Lung (tissue), 12 donors: ENCODE results near the gene GEMIN5. TPM values are rescaled to one million over a fixed set of nuclear protein-coding genes. Genes with fewer than 3 reads are reported as not detected.

Experiments used
- ATAC-seq: fragments of 200-7000 bp; cut with Tn5 transposase; one replicate; pipeline ENCODE4 v1.9.1; 2020; ENCODE audit warnings: moderate number of reproducible peaks; ENCODE audit not compliant: insufficient read depth, low FRiP score
- DNase-seq, 3 donors: peaks; one replicate each; pipeline ENCODE4 v3.0.0-alpha.2; 2013 to 2017
- H3K27ac ChIP-seq, 2 donors: one replicate each; pipeline ENCODE4 v1.5.1; 2013; ENCODE audit warnings: mild to moderate bottlenecking in 2 of 2, moderate library complexity in 2 of 2, control low read depth in 1 of 2, inconsistent platforms in 1 of 2, low read depth in 1 of 2, low read length in 1 of 2
- H3K27me3 ChIP-seq, 3 donors: one replicate each; pipeline ENCODE4 v1.5.1; 2013; ENCODE audit warnings: low read length in 2 of 3; ENCODE audit not compliant: control insufficient read depth in 3 of 3, insufficient read depth in 3 of 3
- H3K36me3 ChIP-seq, 4 donors: one replicate each; pipeline ENCODE4 v1.5.1; 2013; ENCODE audit warnings: low read length in 4 of 4, mild to moderate bottlenecking in 1 of 4, moderate library complexity in 1 of 4; ENCODE audit not compliant: control insufficient read depth in 4 of 4, insufficient read depth in 4 of 4
- H3K4me1 ChIP-seq, 5 donors: one replicate each; pipeline ENCODE4 v1.5.1; 2013; ENCODE audit warnings: low read length in 5 of 5, mild to moderate bottlenecking in 2 of 5, moderate library complexity in 1 of 5; ENCODE audit not compliant: control insufficient read depth in 5 of 5, insufficient read depth in 5 of 5
- H3K4me3 ChIP-seq: one replicate; pipeline ENCODE4 v1.5.1; 2013; ENCODE audit warnings: mild to moderate bottlenecking, control low read depth, moderate library complexity
- H3K9ac ChIP-seq, 2 donors: one replicate each; pipeline ENCODE4 v1.5.1; 2013; ENCODE audit warnings: low read length in 2 of 2, control low read depth in 1 of 2; ENCODE audit not compliant: insufficient read depth in 1 of 2
- H3K9me3 ChIP-seq, 4 donors: one replicate each; pipeline ENCODE4 v1.5.1; 2013; ENCODE audit warnings: low read length in 3 of 4, mild to moderate bottlenecking in 1 of 4, moderate library complexity in 1 of 4; ENCODE audit not compliant: control insufficient read depth in 4 of 4, insufficient read depth in 3 of 4
- WGBS, 2 donors: extraction: QIAGEN DNeasy Blood & Tissue Kit; methylation state at CpG; one replicate each; pipeline ENCODE4 v1.1.7; 2013; 5-methylcytosine and 5-hydroxymethylcytosine counted together
- polyA plus RNA-seq, 2 donors: library from polyadenylated mRNA; stranded (reverse); fragments of 200-250 nt; gene quantifications; one replicate each; pipeline ENCODE4 v1.2.1, GENCODE V29; 2013
- total RNA-seq, 2 donors: library from RNA; depleted of rRNA in 1 of 2; stranded (reverse); fragments of >200 nt in 1 of 2; gene quantifications; one replicate each; pipeline ENCODE4 v1.2.1, GENCODE V29; 2014 to 2021
- TF ChIP-seq, protein P1 (sequence below): IDR thresholded peaks from 2 replicates; pipeline ENCODE4 v1.5.1; 2012; ENCODE audit warnings: mild to moderate bottlenecking; ENCODE audit errors: control extremely low read depth, extremely low read depth
- donor health status: control.
- donor health status: control.
- donor health status: Bipolar disorder and iron deficiency.
- donor health status: healthy.
- donor health status: DM: yes; HTN: yes; CAD: no.

GEMIN5 gene
- total and polyA plus RNA-seq, 4 donors, result 2.8 to 18.3 (median 10.8) TPM

DNA sequence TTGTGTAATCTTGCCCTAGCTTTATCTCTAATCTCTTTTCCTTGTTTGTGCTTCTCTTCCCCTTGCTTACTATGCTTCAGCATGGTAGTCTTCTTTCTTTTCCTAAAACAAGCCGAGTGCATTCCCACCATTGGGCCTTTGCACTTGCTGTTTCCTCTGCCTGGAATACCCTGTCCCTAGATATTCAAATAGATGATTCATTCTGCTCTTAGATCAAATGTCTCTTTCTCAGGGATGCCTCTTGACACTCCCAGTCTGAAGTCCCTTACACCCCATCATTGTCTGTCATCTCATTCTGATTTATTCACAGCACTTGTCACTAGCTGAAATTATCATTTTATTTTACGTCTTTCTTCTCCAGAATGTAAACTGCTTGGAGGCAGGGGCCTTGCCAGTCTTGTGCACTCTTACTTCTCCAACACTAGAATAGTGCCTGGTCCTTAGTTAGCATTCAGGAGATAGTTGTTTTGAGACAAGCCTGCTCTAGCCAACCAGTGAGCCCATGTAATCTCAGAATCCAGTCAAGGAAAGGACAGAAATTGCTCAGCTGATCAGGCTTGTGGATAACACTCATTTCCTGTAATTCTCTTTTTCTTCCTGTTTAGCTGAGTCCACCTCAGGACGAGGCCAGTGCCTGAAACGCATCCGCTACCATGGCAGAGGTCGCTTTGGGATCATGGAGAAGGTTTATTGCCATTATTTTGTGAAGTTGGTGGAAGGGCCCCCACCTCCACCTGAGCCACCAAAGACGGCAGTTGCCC, 28.2 kb upstream of the GEMIN5 start:
- no peak for ATAC-seq
- peaks cover 4 to 40% (median 7%) of the 10 kb centered on the region in 4 donors for H3K36me3 ChIP-seq
- no peak overlapping the region for H3K4me3 ChIP-seq
- H3K27me3 ChIP-seq, result no peaks in the 10 kb centered on the region
- H3K9me3 ChIP-seq, result no peaks in the 10 kb centered on the region
- peaks cover 0 to 11% (median 0%) of the 10 kb centered on the region in 5 donors for H3K4me1 ChIP-seq
- peak in 2 of 3 donors; percentile 21 to 44 for DNase-seq
- H3K27ac ChIP-seq, result peak overlapping the region; percentile 11 to 37
- TF ChIP-seq, protein P1, sequence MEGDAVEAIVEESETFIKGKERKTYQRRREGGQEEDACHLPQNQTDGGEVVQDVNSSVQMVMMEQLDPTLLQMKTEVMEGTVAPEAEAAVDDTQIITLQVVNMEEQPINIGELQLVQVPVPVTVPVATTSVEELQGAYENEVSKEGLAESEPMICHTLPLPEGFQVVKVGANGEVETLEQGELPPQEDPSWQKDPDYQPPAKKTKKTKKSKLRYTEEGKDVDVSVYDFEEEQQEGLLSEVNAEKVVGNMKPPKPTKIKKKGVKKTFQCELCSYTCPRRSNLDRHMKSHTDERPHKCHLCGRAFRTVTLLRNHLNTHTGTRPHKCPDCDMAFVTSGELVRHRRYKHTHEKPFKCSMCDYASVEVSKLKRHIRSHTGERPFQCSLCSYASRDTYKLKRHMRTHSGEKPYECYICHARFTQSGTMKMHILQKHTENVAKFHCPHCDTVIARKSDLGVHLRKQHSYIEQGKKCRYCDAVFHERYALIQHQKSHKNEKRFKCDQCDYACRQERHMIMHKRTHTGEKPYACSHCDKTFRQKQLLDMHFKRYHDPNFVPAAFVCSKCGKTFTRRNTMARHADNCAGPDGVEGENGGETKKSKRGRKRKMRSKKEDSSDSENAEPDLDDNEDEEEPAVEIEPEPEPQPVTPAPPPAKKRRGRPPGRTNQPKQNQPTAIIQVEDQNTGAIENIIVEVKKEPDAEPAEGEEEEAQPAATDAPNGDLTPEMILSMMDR, result no peak
- H3K9ac ChIP-seq, result no peak overlapping the region
- WGBS, 2 donors, result 69 to 79% methylated on average over 7 of the region's 7 CpGs

DNA sequence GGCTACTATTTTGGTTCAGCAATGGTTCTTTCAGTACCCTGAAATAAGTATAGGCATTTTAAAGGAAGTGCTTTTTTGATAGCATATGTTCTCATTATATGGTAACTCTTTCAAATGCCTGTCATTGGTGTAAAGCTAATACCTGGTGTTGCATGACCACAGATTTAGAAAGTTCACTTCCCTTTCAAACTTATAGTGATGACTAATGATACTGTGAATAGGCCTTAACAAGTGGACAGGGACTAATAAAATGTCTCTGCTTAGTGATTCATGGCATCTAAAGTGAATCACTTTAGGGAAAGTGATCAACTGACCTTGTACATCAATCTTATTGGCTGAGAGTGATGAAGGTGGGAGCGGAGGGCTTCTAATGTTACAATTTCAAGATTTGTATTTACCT, 24.5 kb upstream of the GEMIN5 start:
- Histone ChIP-seq H3K27ac (no peak overlapping the region), H3K9ac (no peak overlapping the region), H3K36me3 (peaks cover 11 to 34% (median 12%) of the 10 kb centered on the region in 4 donors), H3K4me1 (peaks cover 0 to 2% (median 0%) of the 10 kb centered on the region in 5 donors), H3K9me3 (no peaks in the 10 kb centered on the region), H3K4me3 (no peak overlapping the region), H3K27me3 (no peaks in the 10 kb centered on the region)
- DNase-seq, result no peak
- no peak for ATAC-seq
- TF ChIP-seq, protein P1, result no peak
- WGBS, 2 donors, result 100% methylated on average over 1 of the region's 1 CpG

DNA sequence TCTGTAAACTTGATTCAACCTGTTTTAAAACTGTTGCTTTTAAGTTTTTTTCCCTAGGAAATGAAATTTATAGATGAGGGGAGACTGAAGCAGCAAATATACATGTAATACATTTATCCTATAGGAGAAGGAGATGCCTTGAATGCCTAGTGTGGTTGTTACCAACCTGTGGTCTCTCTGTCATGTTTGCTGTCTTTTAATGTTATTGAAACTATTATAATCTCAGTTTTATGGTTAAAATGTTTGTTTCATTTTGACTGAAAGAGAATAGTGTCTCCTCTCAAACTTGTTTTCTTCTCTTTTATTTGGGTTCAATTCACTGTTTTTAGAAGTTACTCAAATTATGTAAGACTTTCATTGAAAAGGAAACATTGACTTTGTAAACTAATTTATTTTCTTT, 18.7 kb upstream of the GEMIN5 start:
- H3K4me3 ChIP-seq, result no peak overlapping the region
- H3K9me3 ChIP-seq, result no peaks in the 10 kb centered on the region
- TF ChIP-seq, protein P1, result no peak
- DNase-seq, result no peak
- peaks cover 3 to 12% (median 11%) of the 10 kb centered on the region in 4 donors for H3K36me3 ChIP-seq
- no peaks in the 10 kb centered on the region for H3K4me1 ChIP-seq
- H3K27ac ChIP-seq, result no peak overlapping the region
- ATAC-seq, result no peak
- no peak overlapping the region for H3K9ac ChIP-seq
- H3K27me3 ChIP-seq, result no peaks in the 10 kb centered on the region

DNA sequence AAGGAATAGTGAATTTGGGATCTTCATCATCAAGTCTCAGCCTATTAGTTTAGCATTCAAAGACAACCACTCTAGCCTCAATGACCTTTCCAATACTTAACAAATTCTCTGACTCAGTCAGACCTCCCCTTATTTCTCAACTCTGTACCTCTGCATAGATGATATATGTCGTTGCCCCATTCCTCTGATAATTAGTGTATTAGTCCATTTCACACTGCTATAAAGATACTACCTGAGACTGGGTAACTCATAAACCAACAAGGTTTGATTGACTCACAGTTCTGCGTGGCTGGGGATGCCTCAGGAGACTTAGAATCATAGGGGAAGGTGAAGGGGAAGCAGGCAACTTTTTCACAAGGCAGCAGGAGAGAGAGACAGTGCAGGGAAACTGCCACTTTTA, 11.8 kb upstream of the GEMIN5 start:
- Histone ChIP-seq H3K9me3 (no peaks in the 10 kb centered on the region), H3K36me3 (peaks cover 0 to 7% (median 3%) of the 10 kb centered on the region in 4 donors), H3K9ac (no peak overlapping the region), H3K27ac (no peak overlapping the region), H3K27me3 (no peaks in the 10 kb centered on the region), H3K4me1 (peaks cover 0 to 5% (median 0%) of the 10 kb centered on the region in 5 donors), H3K4me3 (no peak overlapping the region)
- TF ChIP-seq, protein P1, result no peak
- ATAC-seq (no peak), DNase-seq (no peak)
- WGBS, 2 donors, result 72 to 85% methylated on average over 2 of the region's 2 CpGs
